ENCODE measurements around the gene SCO2.

SCO2 gene

GRCh38 chr22:50476868-50477267, 48.5 kb downstream of the SCO2 start:
- no peak for DNase-seq (ENCODE audit: low read depth)

- no peak for DNase-seq (ENCODE audit: low read depth)
These were observed 49.8 kb downstream of the SCO2 start for GRCh38 chr22:50475652-50476002.

- peak; percentile 83 for DNase-seq (ENCODE audit: low read depth)
These were observed 50.4 kb downstream of the SCO2 start, which contains the start of gene SBF1 for GRCh38 chr22:50474710-50475651. SBF1 (minus strand) TSS chr22:50475035; CDS start chr22:50474840, 195 bp downstream.

- no peak for DNase-seq (ENCODE audit: low read depth)
These were observed 51.3 kb downstream of the SCO2 start for GRCh38 chr22:50473855-50474671.
